ENCODE measurements around the gene TACC2.

TACC2 gene

GRCh38 chr10:122197611-122198222, 208.8 kb downstream of the TACC2 start:
- Histone ChIP-seq H3K36me3 (ENCODE audit: low read length) (no peaks in the 10 kb centered on the region), H2AFZ (ENCODE audit: low read depth, low read length, severe bottlenecking) (no peak overlapping the region), H3K9ac (ENCODE audit: low read length) (no peak overlapping the region), H3F3A (ENCODE audit: insufficient read depth) (no peaks in the 10 kb centered on the region), H3K9me2 (replicated peaks; ENCODE audit: insufficient read depth, low read length) (no peaks in the 10 kb centered on the region), H3K4me3 (ENCODE audit: insufficient read depth, low read length, poor library complexity, severe bottlenecking) (no peak overlapping the region), H3K4me2 (ENCODE audit: low read depth, low read length, poor library complexity, severe bottlenecking) (no peak overlapping the region), H3K27ac (ENCODE audit: low read depth, low read length) (no peak overlapping the region), H4K20me1 (ENCODE audit: low read depth, low read length) (no peaks in the 10 kb centered on the region), H3K27me3 (ENCODE audit: low read length) (no peaks in the 10 kb centered on the region), H3K79me2 (ENCODE audit: insufficient read depth, low read length) (no peaks in the 10 kb centered on the region), H3K9me3 (ENCODE audit: insufficient read depth, low read length) (no peaks in the 10 kb centered on the region)
- TF ChIP-seq EZH2phosphoT487 (conservative IDR thresholded peaks at IDR 0.05; ENCODE audit: low read length): no peak
- TF ChIP-seq, protein P1, sequence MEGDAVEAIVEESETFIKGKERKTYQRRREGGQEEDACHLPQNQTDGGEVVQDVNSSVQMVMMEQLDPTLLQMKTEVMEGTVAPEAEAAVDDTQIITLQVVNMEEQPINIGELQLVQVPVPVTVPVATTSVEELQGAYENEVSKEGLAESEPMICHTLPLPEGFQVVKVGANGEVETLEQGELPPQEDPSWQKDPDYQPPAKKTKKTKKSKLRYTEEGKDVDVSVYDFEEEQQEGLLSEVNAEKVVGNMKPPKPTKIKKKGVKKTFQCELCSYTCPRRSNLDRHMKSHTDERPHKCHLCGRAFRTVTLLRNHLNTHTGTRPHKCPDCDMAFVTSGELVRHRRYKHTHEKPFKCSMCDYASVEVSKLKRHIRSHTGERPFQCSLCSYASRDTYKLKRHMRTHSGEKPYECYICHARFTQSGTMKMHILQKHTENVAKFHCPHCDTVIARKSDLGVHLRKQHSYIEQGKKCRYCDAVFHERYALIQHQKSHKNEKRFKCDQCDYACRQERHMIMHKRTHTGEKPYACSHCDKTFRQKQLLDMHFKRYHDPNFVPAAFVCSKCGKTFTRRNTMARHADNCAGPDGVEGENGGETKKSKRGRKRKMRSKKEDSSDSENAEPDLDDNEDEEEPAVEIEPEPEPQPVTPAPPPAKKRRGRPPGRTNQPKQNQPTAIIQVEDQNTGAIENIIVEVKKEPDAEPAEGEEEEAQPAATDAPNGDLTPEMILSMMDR (IDR thresholded peaks at IDR 0.05; ENCODE audit: insufficient read depth, low read length, poor library complexity, severe bottlenecking): no peak

GRCh38 chr10:122198631-122199030, 209.7 kb downstream of the TACC2 start:
- Histone ChIP-seq H3K4me2 (ENCODE audit: low read depth, low read length, poor library complexity, severe bottlenecking) (no peak overlapping the region), H3K27ac (ENCODE audit: low read depth, low read length) (no peak overlapping the region), H4K20me1 (ENCODE audit: low read depth, low read length) (no peaks in the 10 kb centered on the region), H3K27me3 (ENCODE audit: low read length) (no peaks in the 10 kb centered on the region), H3K9ac (ENCODE audit: low read length) (no peak overlapping the region), H3F3A (ENCODE audit: insufficient read depth) (no peaks in the 10 kb centered on the region), H3K36me3 (ENCODE audit: low read length) (no peaks in the 10 kb centered on the region), H3K9me2 (replicated peaks; ENCODE audit: insufficient read depth, low read length) (no peaks in the 10 kb centered on the region), H3K9me3 (ENCODE audit: insufficient read depth, low read length) (no peaks in the 10 kb centered on the region), H3K4me3 (ENCODE audit: insufficient read depth, low read length, poor library complexity, severe bottlenecking) (no peak overlapping the region), H2AFZ (ENCODE audit: low read depth, low read length, severe bottlenecking) (no peak overlapping the region), H3K79me2 (ENCODE audit: insufficient read depth, low read length) (no peaks in the 10 kb centered on the region)
- TF ChIP-seq, protein P1 (IDR thresholded peaks at IDR 0.05; ENCODE audit: insufficient read depth, low read length, poor library complexity, severe bottlenecking): no peak
- TF ChIP-seq EZH2phosphoT487 (conservative IDR thresholded peaks at IDR 0.05; ENCODE audit: low read length): no peak

GRCh38 chr10:122199070-122199469, 210.1 kb downstream of the TACC2 start:
- H3K27ac ChIP-seq (ENCODE audit: low read depth, low read length): no peak overlapping the region
- no peaks in the 10 kb centered on the region for H3K9me3 ChIP-seq (ENCODE audit: insufficient read depth, low read length)
- H3K4me3 ChIP-seq (ENCODE audit: insufficient read depth, low read length, poor library complexity, severe bottlenecking): no peak overlapping the region
- no peaks in the 10 kb centered on the region for H3F3A ChIP-seq (ENCODE audit: insufficient read depth)
- no peaks in the 10 kb centered on the region for H3K27me3 ChIP-seq (ENCODE audit: low read length)
- no peaks in the 10 kb centered on the region for H4K20me1 ChIP-seq (ENCODE audit: low read depth, low read length)
- no peaks in the 10 kb centered on the region for H3K79me2 ChIP-seq (ENCODE audit: insufficient read depth, low read length)
- TF ChIP-seq, protein P1 (IDR thresholded peaks at IDR 0.05; ENCODE audit: insufficient read depth, low read length, poor library complexity, severe bottlenecking): no peak
- no peak for TF ChIP-seq EZH2phosphoT487 (conservative IDR thresholded peaks at IDR 0.05; ENCODE audit: low read length)
- H3K36me3 ChIP-seq (ENCODE audit: low read length): no peaks in the 10 kb centered on the region
- H3K4me2 ChIP-seq (ENCODE audit: low read depth, low read length, poor library complexity, severe bottlenecking): no peak overlapping the region
- H2AFZ ChIP-seq (ENCODE audit: low read depth, low read length, severe bottlenecking): no peak overlapping the region
- H3K9ac ChIP-seq (ENCODE audit: low read length): no peak overlapping the region
- no peaks in the 10 kb centered on the region for H3K9me2 ChIP-seq (replicated peaks; ENCODE audit: insufficient read depth, low read length)
